Measurements from ENCODE around the gene HOXD3. TPM values are rescaled to one million over a fixed set of nuclear protein-coding genes. Genes with fewer than 3 reads are reported as not detected.

The HOXD3 gene
- total and polyA plus RNA-seq, 2 experiments from 2014 or later, result not detected

DNA sequence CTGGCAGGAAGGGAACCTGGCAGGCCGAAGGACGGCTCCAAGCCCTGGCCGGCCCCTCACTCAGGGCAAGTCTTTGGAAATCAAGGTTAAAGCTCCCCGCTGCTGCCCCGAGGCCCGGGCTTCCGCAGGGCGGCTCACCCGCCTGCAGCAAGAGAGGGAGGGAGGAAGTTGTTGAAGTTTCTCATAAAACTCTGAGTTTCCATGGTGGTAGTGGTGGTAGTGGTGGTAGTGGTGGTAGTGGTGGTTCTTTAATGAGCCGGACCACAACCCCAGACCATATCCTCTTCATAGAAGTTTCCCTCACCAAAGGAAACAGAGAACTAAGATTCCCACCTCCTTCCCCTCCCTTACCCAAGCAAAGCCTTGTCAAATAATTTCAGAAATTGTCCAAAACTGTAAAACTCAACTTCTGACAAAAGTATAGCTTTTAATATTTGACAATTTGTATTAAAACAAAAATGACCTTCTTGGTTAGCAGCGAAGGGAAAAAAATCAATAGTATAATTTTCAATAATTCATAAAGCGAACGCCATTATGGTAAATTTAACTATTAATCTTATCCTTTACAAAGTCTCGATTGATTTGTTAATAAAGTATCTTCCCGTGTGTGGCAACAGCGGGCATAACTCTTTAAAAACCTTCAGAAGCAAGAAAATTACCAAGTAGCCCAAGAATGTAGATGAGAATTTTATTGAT lies 42.0 kb upstream of the HOXD3 start:
- no peak overlapping the region for H3K4me3 ChIP-seq
- H3K27me3 ChIP-seq (ENCODE audit: insufficient read depth), result peaks cover 100% of the 10 kb centered on the region
- H3F3A ChIP-seq (replicated peaks; ENCODE audit: low read depth), result peaks cover 44% of the 10 kb centered on the region
- no peak for DNase-seq (ENCODE audit: low spot score)
- no peaks in the 10 kb centered on the region for H3K9me2 ChIP-seq (ENCODE audit: insufficient read depth)
- no peak overlapping the region for H3K27ac ChIP-seq (ENCODE audit: low read depth)
- H4K20me1 ChIP-seq (replicated peaks; ENCODE audit: insufficient read depth), result peaks cover 29% of the 10 kb centered on the region
- Mint-ChIP-seq H3K27ac (no peak overlapping the region), H3K4me3 (no peak overlapping the region), H3K9me3 (peaks cover 14% of the 10 kb centered on the region), H3K27me3 (ENCODE audit: insufficient read depth, low read depth, poor library complexity) (peaks cover 100% of the 10 kb centered on the region), H3K36me3 (ENCODE audit: low read depth) (peaks cover 8% of the 10 kb centered on the region; the same call in 2 of the 3 replicates), H3K4me1 (peaks cover 13% of the 10 kb centered on the region)
- no peak overlapping the region for H2AFZ ChIP-seq
- H3K4me1 ChIP-seq (ENCODE audit: insufficient read depth), result peaks cover 34% of the 10 kb centered on the region
- no peaks in the 10 kb centered on the region for H3K36me3 ChIP-seq (ENCODE audit: insufficient read depth)
- H3K4me2 ChIP-seq, result 0 out of 2 replicates have a peak overlapping the region, but pooled peaks have one; percentile 18
- TF ChIP-seq ZNF331 (CRISPR knock-in tag; IDR thresholded peaks at IDR 0.05; ENCODE audit: low read depth), result no peak
- no peak for TF ChIP-seq EZH2phosphoT487 (IDR thresholded peaks at IDR 0.05; ENCODE audit: unreplicated experiment)
- TF ChIP-seq EZH2 (IDR thresholded peaks at IDR 0.05; ENCODE audit: low read depth, unreplicated experiment), result peak; percentile 81
- peak; percentile 5; the same call in 2 of the 3 replicates for ATAC-seq
- no peaks in the 10 kb centered on the region for H3K79me2 ChIP-seq (replicated peaks; ENCODE audit: insufficient read depth)

DNA sequence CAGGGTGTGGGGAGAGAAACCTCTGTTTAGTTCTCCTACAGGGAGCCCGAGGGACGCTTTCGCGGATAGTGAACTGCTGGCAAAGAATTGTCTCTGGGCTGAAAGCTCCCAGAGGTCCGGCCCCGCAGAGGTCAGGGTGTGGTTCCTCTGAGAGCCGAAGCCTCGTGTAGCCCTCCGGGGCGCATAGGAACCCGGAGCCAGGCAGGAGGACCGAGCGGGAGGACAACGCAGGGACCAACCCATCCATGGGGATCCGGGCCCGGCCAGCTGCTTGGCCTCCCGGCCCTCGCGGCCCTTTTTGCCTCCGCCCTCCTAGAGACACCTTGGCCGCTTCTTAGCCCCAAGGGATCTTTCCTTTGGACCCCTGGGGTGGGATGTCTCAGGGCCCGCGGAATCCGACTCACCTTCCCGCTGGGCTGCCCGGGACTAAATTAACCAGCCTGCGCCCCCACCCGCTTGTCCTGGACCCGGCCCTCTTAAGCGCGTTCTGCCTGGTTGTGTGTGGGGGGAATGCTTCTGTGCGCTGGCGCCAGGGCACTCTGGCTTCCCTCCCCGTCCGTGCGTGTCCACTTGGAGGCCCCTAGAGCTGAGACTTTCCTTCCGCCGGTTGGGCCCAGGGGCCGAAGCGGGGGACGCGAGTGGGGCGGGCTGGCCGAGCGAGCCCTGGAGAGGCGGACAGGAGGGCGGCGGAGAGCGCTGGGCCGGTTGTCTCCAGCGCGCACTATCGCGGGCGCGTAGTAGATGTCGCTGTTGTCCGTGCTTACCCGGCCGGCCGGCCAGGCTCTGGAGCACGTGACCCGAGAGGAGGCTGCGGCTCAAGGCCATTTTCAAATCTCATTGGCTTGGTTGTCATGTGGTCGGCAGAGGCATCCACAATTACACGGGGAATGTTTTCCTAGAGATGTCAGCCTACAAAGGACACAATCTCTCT lies 41.0 kb upstream of the HOXD3 start, which contains the start of gene HOXD10:
TSS of gene HOXD10 (plus strand) at position 896 of the 931 bp plus-strand sequence. CDS start 56 bp downstream, outside the sequence.
- Histone ChIP-seq H4K20me1 (replicated peaks; ENCODE audit: insufficient read depth) (peaks cover 27% of the 10 kb centered on the region), H2AFZ (no peak within 1 kb of the TSS), H3K79me2 (replicated peaks; ENCODE audit: insufficient read depth) (no peaks in the 10 kb centered on the region), H3F3A (replicated peaks; ENCODE audit: low read depth) (peaks cover 50% of the 10 kb centered on the region), H3K36me3 (ENCODE audit: insufficient read depth) (no peaks in the 10 kb centered on the region), H3K4me2 (peak within 1 kb of the TSS; percentile 73), H3K4me1 (ENCODE audit: insufficient read depth) (peaks cover 43% of the 10 kb centered on the region), H3K27me3 (ENCODE audit: insufficient read depth) (peaks cover 100% of the 10 kb centered on the region), H3K4me3 (peak within 1 kb of the TSS; percentile 45), H3K27ac (ENCODE audit: low read depth) (no peak within 1 kb of the TSS), H3K9me2 (ENCODE audit: insufficient read depth) (no peaks in the 10 kb centered on the region)
- peak; percentile 60 for TF ChIP-seq EZH2phosphoT487 (IDR thresholded peaks at IDR 0.05; ENCODE audit: unreplicated experiment)
- TF ChIP-seq NANOG (IDR thresholded peaks at IDR 0.05; ENCODE audit: borderline replicate concordance), result no peak
- TF ChIP-seq EZH2 (IDR thresholded peaks at IDR 0.05; ENCODE audit: low read depth, unreplicated experiment), result peak; percentile 84
- TF ChIP-seq, protein P1, sequence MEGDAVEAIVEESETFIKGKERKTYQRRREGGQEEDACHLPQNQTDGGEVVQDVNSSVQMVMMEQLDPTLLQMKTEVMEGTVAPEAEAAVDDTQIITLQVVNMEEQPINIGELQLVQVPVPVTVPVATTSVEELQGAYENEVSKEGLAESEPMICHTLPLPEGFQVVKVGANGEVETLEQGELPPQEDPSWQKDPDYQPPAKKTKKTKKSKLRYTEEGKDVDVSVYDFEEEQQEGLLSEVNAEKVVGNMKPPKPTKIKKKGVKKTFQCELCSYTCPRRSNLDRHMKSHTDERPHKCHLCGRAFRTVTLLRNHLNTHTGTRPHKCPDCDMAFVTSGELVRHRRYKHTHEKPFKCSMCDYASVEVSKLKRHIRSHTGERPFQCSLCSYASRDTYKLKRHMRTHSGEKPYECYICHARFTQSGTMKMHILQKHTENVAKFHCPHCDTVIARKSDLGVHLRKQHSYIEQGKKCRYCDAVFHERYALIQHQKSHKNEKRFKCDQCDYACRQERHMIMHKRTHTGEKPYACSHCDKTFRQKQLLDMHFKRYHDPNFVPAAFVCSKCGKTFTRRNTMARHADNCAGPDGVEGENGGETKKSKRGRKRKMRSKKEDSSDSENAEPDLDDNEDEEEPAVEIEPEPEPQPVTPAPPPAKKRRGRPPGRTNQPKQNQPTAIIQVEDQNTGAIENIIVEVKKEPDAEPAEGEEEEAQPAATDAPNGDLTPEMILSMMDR (conservative IDR thresholded peaks at IDR 0.05; ENCODE audit: low read depth in 2 of 2), result peak; percentile 41 to 66
- TF ChIP-seq CREB1 (CRISPR knock-in tag; IDR thresholded peaks at IDR 0.05; ENCODE audit: low read depth), result peak; percentile 37; the same call in 1 of the 2 replicates
- no peak for TF ChIP-seq STAT1 (IDR thresholded peaks at IDR 0.05; ENCODE audit: unreplicated experiment)
- TF ChIP-seq, protein P2, sequence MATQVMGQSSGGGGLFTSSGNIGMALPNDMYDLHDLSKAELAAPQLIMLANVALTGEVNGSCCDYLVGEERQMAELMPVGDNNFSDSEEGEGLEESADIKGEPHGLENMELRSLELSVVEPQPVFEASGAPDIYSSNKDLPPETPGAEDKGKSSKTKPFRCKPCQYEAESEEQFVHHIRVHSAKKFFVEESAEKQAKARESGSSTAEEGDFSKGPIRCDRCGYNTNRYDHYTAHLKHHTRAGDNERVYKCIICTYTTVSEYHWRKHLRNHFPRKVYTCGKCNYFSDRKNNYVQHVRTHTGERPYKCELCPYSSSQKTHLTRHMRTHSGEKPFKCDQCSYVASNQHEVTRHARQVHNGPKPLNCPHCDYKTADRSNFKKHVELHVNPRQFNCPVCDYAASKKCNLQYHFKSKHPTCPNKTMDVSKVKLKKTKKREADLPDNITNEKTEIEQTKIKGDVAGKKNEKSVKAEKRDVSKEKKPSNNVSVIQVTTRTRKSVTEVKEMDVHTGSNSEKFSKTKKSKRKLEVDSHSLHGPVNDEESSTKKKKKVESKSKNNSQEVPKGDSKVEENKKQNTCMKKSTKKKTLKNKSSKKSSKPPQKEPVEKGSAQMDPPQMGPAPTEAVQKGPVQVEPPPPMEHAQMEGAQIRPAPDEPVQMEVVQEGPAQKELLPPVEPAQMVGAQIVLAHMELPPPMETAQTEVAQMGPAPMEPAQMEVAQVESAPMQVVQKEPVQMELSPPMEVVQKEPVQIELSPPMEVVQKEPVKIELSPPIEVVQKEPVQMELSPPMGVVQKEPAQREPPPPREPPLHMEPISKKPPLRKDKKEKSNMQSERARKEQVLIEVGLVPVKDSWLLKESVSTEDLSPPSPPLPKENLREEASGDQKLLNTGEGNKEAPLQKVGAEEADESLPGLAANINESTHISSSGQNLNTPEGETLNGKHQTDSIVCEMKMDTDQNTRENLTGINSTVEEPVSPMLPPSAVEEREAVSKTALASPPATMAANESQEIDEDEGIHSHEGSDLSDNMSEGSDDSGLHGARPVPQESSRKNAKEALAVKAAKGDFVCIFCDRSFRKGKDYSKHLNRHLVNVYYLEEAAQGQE (IDR thresholded peaks at IDR 0.05; ENCODE audit: unreplicated experiment), result no peak
- no peak for TF ChIP-seq ZNF114 (CRISPR knock-in tag; IDR thresholded peaks at IDR 0.05)
- TF ChIP-seq ZNF331 (CRISPR knock-in tag; IDR thresholded peaks at IDR 0.05; ENCODE audit: low read depth), result no peak
- Mint-ChIP-seq H3K36me3 (ENCODE audit: low read depth) (peaks cover 8% of the 10 kb centered on the region; the same call in 2 of the 3 replicates), H3K27ac (no peak within 1 kb of the TSS), H3K4me3 (peak within 1 kb of the TSS; percentile 61), H3K9me3 (peaks cover 14% of the 10 kb centered on the region), H3K4me1 (peaks cover 13% of the 10 kb centered on the region), H3K27me3 (ENCODE audit: insufficient read depth, low read depth, poor library complexity) (peaks cover 100% of the 10 kb centered on the region)
- ATAC-seq, result peak; percentile 73
- DNase-seq (ENCODE audit: low spot score), result peak; percentile 92
